ENCODE data around the gene NEGR1.

DNA sequence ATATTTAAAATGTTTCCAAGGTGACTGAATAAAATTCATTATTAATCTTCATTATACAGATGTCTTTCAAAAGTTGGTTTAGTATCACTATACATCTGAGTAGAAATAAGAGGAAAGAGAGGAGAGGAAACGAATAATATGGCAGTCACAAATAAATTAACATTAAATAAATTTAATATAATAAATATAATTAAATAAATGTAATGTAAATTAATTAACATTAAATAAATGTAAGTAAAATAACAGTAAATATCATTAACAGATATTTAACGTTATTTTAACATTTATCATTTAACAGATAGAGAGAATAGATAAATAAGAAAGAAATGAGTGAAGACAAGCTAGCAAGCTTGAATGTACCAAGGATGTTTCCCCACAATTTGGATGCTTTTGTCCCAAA is 592.7 kb downstream of the NEGR1 start:
- TF ChIP-seq RELA (CRISPR knock-in tag; IDR thresholded peaks at IDR 0.05; ENCODE audit: borderline replicate concordance) (no peak), ATF1 (CRISPR knock-in tag; IDR thresholded peaks at IDR 0.05) (no peak), ESRRA (CRISPR knock-in tag; IDR thresholded peaks at IDR 0.05; ENCODE audit: borderline replicate concordance) (no peak), HMGA2 (CRISPR knock-in tag; IDR thresholded peaks at IDR 0.05) (peak; percentile 96), IRF2 (CRISPR knock-in tag; IDR thresholded peaks at IDR 0.05; ENCODE audit: borderline replicate concordance, low read depth) (no peak), NR2C2 (CRISPR knock-in tag; IDR thresholded peaks at IDR 0.05) (no peak), ZNF396 (CRISPR knock-in tag; IDR thresholded peaks at IDR 0.05; ENCODE audit: borderline replicate concordance) (no peak)
- TF ChIP-seq, protein P1, sequence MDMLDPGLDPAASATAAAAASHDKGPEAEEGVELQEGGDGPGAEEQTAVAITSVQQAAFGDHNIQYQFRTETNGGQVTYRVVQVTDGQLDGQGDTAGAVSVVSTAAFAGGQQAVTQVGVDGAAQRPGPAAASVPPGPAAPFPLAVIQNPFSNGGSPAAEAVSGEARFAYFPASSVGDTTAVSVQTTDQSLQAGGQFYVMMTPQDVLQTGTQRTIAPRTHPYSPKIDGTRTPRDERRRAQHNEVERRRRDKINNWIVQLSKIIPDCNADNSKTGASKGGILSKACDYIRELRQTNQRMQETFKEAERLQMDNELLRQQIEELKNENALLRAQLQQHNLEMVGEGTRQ (CRISPR knock-in tag; IDR thresholded peaks at IDR 0.05), result no peak
- TF ChIP-seq, protein P2, sequence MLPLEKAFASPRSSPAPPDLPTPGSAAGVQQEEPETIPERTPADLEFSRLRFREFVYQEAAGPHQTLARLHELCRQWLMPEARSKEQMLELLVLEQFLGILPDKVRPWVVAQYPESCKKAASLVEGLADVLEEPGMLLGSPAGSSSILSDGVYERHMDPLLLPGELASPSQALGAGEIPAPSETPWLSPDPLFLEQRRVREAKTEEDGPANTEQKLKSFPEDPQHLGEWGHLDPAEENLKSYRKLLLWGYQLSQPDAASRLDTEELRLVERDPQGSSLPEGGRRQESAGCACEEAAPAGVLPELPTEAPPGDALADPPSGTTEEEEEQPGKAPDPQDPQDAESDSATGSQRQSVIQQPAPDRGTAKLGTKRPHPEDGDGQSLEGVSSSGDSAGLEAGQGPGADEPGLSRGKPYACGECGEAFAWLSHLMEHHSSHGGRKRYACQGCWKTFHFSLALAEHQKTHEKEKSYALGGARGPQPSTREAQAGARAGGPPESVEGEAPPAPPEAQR (CRISPR knock-in tag; IDR thresholded peaks at IDR 0.05), result no peak
- TF ChIP-seq, protein P3, sequence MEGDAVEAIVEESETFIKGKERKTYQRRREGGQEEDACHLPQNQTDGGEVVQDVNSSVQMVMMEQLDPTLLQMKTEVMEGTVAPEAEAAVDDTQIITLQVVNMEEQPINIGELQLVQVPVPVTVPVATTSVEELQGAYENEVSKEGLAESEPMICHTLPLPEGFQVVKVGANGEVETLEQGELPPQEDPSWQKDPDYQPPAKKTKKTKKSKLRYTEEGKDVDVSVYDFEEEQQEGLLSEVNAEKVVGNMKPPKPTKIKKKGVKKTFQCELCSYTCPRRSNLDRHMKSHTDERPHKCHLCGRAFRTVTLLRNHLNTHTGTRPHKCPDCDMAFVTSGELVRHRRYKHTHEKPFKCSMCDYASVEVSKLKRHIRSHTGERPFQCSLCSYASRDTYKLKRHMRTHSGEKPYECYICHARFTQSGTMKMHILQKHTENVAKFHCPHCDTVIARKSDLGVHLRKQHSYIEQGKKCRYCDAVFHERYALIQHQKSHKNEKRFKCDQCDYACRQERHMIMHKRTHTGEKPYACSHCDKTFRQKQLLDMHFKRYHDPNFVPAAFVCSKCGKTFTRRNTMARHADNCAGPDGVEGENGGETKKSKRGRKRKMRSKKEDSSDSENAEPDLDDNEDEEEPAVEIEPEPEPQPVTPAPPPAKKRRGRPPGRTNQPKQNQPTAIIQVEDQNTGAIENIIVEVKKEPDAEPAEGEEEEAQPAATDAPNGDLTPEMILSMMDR (IDR thresholded peaks at IDR 0.05), result no peak
- TF ChIP-seq, protein P4, sequence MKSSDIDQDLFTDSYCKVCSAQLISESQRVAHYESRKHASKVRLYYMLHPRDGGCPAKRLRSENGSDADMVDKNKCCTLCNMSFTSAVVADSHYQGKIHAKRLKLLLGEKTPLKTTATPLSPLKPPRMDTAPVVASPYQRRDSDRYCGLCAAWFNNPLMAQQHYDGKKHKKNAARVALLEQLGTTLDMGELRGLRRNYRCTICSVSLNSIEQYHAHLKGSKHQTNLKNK (CRISPR knock-in tag; IDR thresholded peaks at IDR 0.05), result no peak
- TF ChIP-seq, protein P5, sequence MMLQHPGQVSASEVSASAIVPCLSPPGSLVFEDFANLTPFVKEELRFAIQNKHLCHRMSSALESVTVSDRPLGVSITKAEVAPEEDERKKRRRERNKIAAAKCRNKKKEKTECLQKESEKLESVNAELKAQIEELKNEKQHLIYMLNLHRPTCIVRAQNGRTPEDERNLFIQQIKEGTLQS (CRISPR knock-in tag; conservative IDR thresholded peaks at IDR 0.05), result no peak
